SU-DHL-6 (cell line): ENCODE data around the gene AOAH.

Experiments
- H2AFZ ChIP-seq: fragments of 200-600 bp; sonication (generic); 2 replicates; pipeline ENCODE4 v1.6.1; 2014; ENCODE audit warnings: low read depth, mild to moderate bottlenecking, moderate library complexity, mixed read lengths, antibody characterized with exemption, low read length; ENCODE audit not compliant: severe bottlenecking
- H3F3A ChIP-seq: fragments of 200-600 bp; shearing (Covaris generic); 2 replicates; pipeline ENCODE4 v1.6.0; 2016; ENCODE audit warnings: antibody characterized with exemption, mild to moderate bottlenecking; ENCODE audit not compliant: insufficient read depth
- H3K27ac ChIP-seq: fragments of 200-600 bp; sonication (generic); 2 replicates; pipeline ENCODE4 v1.5.1; 2016; ENCODE audit warnings: low read depth, mild to moderate bottlenecking, low read length, moderate library complexity, mixed read lengths
- H3K27me3 ChIP-seq: fragments of 200-600 bp; sonication (generic), shearing (Covaris generic); 2 replicates; pipeline ENCODE4 v1.6.0; 2014; ENCODE audit warnings: mild to moderate bottlenecking, low read length
- H3K36me3 ChIP-seq: fragments of 200-600 bp; sonication (generic); 2 replicates; pipeline ENCODE4 v1.6.1; 2014; ENCODE audit warnings: mild to moderate bottlenecking, low read length, mixed read lengths
- H3K4me2 ChIP-seq: fragments of 300-600, 200-600 bp; shearing (Covaris generic), sonication (generic); 2 replicates; pipeline ENCODE4 v1.6.0; 2014; ENCODE audit warnings: low read length, low read depth, mild to moderate bottlenecking; ENCODE audit not compliant: poor library complexity, severe bottlenecking
- H3K4me3 ChIP-seq: fragments of 200-600 bp; sonication (generic); 2 replicates; pipeline ENCODE4 v1.5.1; 2014; ENCODE audit warnings: antibody characterized with exemption, low read length, mild to moderate bottlenecking, mixed read lengths; ENCODE audit not compliant: insufficient read depth, poor library complexity, severe bottlenecking
- H3K79me2 ChIP-seq: fragments of 200-600 bp; sonication (generic); 2 replicates; pipeline ENCODE4 v1.6.1; 2014; ENCODE audit warnings: mild to moderate bottlenecking, low read length, moderate library complexity; ENCODE audit not compliant: insufficient read depth
- H3K9ac ChIP-seq: fragments of 200-600 bp; sonication (generic); 2 replicates; pipeline ENCODE4 v1.7.0; 2014; ENCODE audit warnings: mild to moderate bottlenecking, low read length
- H3K9me2 ChIP-seq: fragments of 200-600 bp; sonication (generic); replicated peaks from 2 replicates; pipeline ENCODE4 v1.6.1; 2014; ENCODE audit warnings: low read length; ENCODE audit not compliant: insufficient read depth
- H3K9me3 ChIP-seq: fragments of 200-600 bp; sonication (generic); 2 replicates; pipeline ENCODE4 v1.6.1; 2014; ENCODE audit warnings: low read length, mixed read lengths; ENCODE audit not compliant: insufficient read depth
- H4K20me1 ChIP-seq: fragments of 200-600 bp; sonication (generic); 2 replicates; pipeline ENCODE4 v1.6.1; 2014; ENCODE audit warnings: low read depth, mild to moderate bottlenecking, antibody characterized with exemption, low read length, moderate library complexity, mixed read lengths
- EZH2phosphoT487 ChIP-seq: fragments of 200-600 bp; sonication (generic), shearing (Covaris generic); conservative IDR thresholded peaks from 2 replicates; pipeline ENCODE4 v1.6.1; 2018; ENCODE audit warnings: mild to moderate bottlenecking, antibody characterized with exemption, low read length, moderate library complexity, mixed read lengths
- TF ChIP-seq, protein P1 (sequence below): fragments of 200-600 bp; sonication (generic); IDR thresholded peaks from one replicate; pipeline ENCODE4 v1.5.1; 2017; ENCODE audit warnings: antibody characterized with exemption, mild to moderate bottlenecking, low read length, moderate library complexity; ENCODE audit not compliant: insufficient read depth, poor library complexity, severe bottlenecking

The AOAH gene

DNA sequence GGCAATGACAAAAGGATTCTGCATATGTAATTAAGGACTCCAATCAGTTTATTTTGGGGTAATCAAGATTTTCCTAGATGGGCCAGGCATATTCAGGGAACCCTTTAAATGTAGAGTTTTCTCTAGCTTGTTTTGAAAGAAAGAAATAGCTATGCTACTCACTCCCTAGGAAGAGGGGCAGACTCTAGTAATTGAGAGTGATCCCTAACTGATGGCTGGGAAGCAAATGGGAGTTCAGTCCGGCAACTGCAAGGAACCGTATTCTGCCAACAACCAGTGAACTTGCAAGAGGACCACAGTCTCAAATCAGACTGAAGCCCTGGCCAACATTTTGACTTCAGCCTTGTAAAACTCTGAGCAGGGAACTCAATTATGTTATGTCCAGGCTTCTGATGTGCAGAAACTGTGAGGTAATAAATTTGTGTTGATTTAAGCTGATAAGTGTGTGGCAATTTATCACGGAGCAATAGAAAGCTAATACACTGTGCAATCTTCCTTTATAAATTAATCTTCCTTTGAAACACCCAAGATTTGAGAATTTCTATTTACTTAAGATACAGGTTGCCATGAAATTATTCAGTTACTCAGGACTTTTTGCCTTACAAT, 14.0 kb downstream of the AOAH start:
- no peak overlapping the region for H3K9ac ChIP-seq
- no peak overlapping the region for H3K27ac ChIP-seq

DNA sequence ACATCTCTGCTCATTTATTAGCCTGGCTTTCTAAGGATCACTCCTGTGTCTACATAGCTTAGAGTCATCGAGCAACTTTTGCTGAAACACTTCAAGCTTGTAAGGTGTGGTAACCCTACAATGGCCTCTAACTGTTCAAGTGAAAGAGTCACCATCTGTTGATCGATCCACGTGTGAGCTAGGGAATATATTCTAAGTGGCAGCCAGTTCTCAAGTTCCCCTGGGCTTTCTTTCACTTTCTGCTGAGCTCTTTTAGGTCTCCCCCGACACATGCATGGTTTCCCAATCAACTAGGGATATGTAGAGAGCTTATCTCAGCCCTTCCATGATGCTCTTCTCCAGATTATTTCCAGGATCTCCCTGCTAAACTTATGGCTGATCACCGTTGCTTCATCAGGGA, 15.5 kb downstream of the AOAH start:
- Histone ChIP-seq H3K9me3 (no peaks in the 10 kb centered on the region), H3K36me3 (0 out of 2 replicates have a peak, but pooled peaks cover 3% of the 10 kb centered on the region), H3K9me2 (no peaks in the 10 kb centered on the region), H3K27ac (no peak overlapping the region), H3F3A (no peaks in the 10 kb centered on the region), H2AFZ (no peak overlapping the region), H3K9ac (no peak overlapping the region), H3K4me2 (no peak overlapping the region), H3K4me3 (no peak overlapping the region), H3K79me2 (no peaks in the 10 kb centered on the region), H3K27me3 (0 out of 2 replicates have a peak, but pooled peaks cover 3% of the 10 kb centered on the region), H4K20me1 (no peaks in the 10 kb centered on the region)
- TF ChIP-seq EZH2phosphoT487 = no peak
- TF ChIP-seq, protein P1, sequence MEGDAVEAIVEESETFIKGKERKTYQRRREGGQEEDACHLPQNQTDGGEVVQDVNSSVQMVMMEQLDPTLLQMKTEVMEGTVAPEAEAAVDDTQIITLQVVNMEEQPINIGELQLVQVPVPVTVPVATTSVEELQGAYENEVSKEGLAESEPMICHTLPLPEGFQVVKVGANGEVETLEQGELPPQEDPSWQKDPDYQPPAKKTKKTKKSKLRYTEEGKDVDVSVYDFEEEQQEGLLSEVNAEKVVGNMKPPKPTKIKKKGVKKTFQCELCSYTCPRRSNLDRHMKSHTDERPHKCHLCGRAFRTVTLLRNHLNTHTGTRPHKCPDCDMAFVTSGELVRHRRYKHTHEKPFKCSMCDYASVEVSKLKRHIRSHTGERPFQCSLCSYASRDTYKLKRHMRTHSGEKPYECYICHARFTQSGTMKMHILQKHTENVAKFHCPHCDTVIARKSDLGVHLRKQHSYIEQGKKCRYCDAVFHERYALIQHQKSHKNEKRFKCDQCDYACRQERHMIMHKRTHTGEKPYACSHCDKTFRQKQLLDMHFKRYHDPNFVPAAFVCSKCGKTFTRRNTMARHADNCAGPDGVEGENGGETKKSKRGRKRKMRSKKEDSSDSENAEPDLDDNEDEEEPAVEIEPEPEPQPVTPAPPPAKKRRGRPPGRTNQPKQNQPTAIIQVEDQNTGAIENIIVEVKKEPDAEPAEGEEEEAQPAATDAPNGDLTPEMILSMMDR = no peak

More for the DNA sequence above, 14.0 kb downstream of the AOAH start:
- Histone ChIP-seq H3K79me2 (no peaks in the 10 kb centered on the region), H4K20me1 (no peaks in the 10 kb centered on the region), H3K9me3 (no peaks in the 10 kb centered on the region), H3F3A (no peaks in the 10 kb centered on the region), H3K9me2 (no peaks in the 10 kb centered on the region), H3K4me2 (no peak overlapping the region), H3K36me3 (0 out of 2 replicates have a peak, but pooled peaks cover 3% of the 10 kb centered on the region), H2AFZ (no peak overlapping the region), H3K4me3 (no peak overlapping the region), H3K27me3 (0 out of 2 replicates have a peak, but pooled peaks cover 3% of the 10 kb centered on the region)
- TF ChIP-seq, protein P1 = no peak
- no peak for TF ChIP-seq EZH2phosphoT487

DNA sequence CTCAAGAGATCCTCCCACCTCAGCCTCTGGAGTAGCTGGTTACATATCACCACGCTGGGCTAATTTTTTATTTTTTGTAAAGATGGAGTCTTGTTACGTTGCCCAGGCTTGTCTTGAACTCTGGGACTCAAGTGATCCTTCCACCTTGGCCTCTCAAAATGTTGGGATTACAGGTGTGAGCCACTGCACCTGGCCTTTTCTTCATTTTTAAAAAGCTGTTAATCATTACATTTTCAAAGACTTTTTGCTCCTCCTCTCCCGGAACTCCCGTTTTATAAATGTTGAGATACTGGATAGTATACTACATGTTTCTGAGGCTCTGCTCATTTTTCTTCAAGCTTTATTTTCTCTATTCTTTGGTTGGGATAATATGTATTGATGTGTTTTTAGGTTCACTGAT, 16.4 kb downstream of the AOAH start:
- no peak overlapping the region for H3K4me3 ChIP-seq
- no peaks in the 10 kb centered on the region for H3K9me2 ChIP-seq
- no peaks in the 10 kb centered on the region for H4K20me1 ChIP-seq
- H2AFZ ChIP-seq = no peak overlapping the region
- TF ChIP-seq EZH2phosphoT487 = no peak
- TF ChIP-seq, protein P1 = no peak
- H3K27me3 ChIP-seq = 0 out of 2 replicates have a peak, but pooled peaks cover 3% of the 10 kb centered on the region
- H3K27ac ChIP-seq = no peak overlapping the region
- H3F3A ChIP-seq = no peaks in the 10 kb centered on the region
- H3K9ac ChIP-seq = no peak overlapping the region
- H3K79me2 ChIP-seq = no peaks in the 10 kb centered on the region
- 0 out of 2 replicates have a peak, but pooled peaks cover 3% of the 10 kb centered on the region for H3K36me3 ChIP-seq
- H3K9me3 ChIP-seq = no peaks in the 10 kb centered on the region
- H3K4me2 ChIP-seq = no peak overlapping the region
